GM12891 (cell line): ENCODE measurements around the gene TARS3.

ENCODE experiments used
- POLR2A ChIP-seq: IDR thresholded peaks from 2 replicates; pipeline ENCODE4 v1.6.1; 2011; ENCODE audit warnings: low read depth, low read length, control low read depth
- POLR2AphosphoS5 ChIP-seq: IDR thresholded peaks from 2 replicates; pipeline ENCODE4 v1.6.1; 2011; ENCODE audit warnings: low read depth, low read length, control low read depth
- POU2F2 ChIP-seq: IDR thresholded peaks from 2 replicates; pipeline ENCODE4 v1.6.1; 2011; ENCODE audit warnings: low read depth, mild to moderate bottlenecking, control low read depth, low read length, moderate library complexity
- SPI1 ChIP-seq: IDR thresholded peaks from 2 replicates; pipeline ENCODE4 v1.6.1; 2011; ENCODE audit warnings: low read depth, low read length, control low read depth
- TAF1 ChIP-seq: IDR thresholded peaks from 2 replicates; pipeline ENCODE4 v1.6.1; 2011; ENCODE audit warnings: low read depth, low read length, control low read depth

GRCh38 chr15:101651554-101652097, 72.6 kb downstream of the TARS3 start:
- no peak for TF ChIP-seq POLR2AphosphoS5
- no peak for TF ChIP-seq POLR2A
- TF ChIP-seq POU2F2 = no peak
- no peak for TF ChIP-seq TAF1
- no peak for TF ChIP-seq SPI1
